ENCODE data around the gene OR4K2. TPM values are rescaled to one million over a fixed set of nuclear protein-coding genes. Genes with fewer than 3 reads are reported as not detected.

Gene OR4K2
- total RNA-seq, 1 donor from 2014 or later = not detected

Other genes starting within 250 kb of the OR4K2 start
- gene OR11H2, start 161.3 kb upstream of the OR4K2 start, total RNA-seq = not detected
- gene OR4Q3, start 131.6 kb upstream of the OR4K2 start, total RNA-seq = not detected
- gene OR4M1, start 101.6 kb upstream of the OR4K2 start, total RNA-seq = not detected
- gene OR4N2, start 71.4 kb upstream of the OR4K2 start, total RNA-seq = not detected
- gene OR4K5, start 45.5 kb downstream of the OR4K2 start, total RNA-seq = not detected
- not detected for gene OR4K1, start 55.8 kb downstream of the OR4K2 start, total RNA-seq
- gene OR4K15, start 100.4 kb downstream of the OR4K2 start, total RNA-seq = not detected
- not detected for gene OR4Q2, start 127.0 kb downstream of the OR4K2 start, total RNA-seq
- gene OR4K14, start 144.2 kb downstream of the OR4K2 start, total RNA-seq = not detected
- not detected for gene OR4K13, start 160.9 kb downstream of the OR4K2 start, total RNA-seq
- gene OR4L1, start 184.9 kb downstream of the OR4K2 start, total RNA-seq = not detected
- gene OR4K17, start 235.6 kb downstream of the OR4K2 start, total RNA-seq = not detected

All from skin of body (tissue), 1 donor.